Fibroblast of lung (primary cell): ENCODE measurements around the gene FAM118A.

ENCODE experiments used
- CTCF ChIP-seq, 2 donors: IDR thresholded peaks in 1 of 2; conservative IDR thresholded peaks in 1 of 2; 1 replicate in 1 of 2; 2 replicates in 1 of 2; pipeline ENCODE4 v1.5.1; 2011 to 2012; ENCODE audit warnings: low read length in 2 of 2, control low read depth in 1 of 2, inconsistent platforms in 1 of 2, low read depth in 1 of 2, mild to moderate bottlenecking in 1 of 2
- EZH2 ChIP-seq: IDR thresholded peaks from 2 replicates; pipeline ENCODE4 v1.5.1; 2012; ENCODE audit warnings: low read length, control low read depth, mild to moderate bottlenecking; ENCODE audit errors: missing control alignments

DNA sequence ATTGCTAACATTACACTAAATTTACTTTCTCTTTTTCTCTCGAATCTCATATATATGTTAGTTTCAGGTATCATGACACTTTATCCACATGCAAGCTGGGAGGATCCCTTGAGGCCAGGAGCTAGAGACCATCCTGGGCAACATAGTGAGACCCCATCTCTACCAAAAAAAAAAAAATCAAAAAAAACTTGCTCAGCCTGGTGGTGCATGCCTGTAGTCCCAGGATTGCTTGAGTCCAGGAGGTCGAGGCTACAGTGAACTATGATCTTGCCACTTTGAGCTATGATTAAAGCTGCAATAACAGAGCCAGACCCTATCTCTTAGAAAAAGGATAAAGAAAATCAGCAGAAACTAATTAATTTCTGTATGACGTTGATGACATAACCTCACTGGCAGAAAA is 28.7 kb upstream of the FAM118A start:
- TF ChIP-seq CTCF (conservative IDR thresholded peaks at IDR 0.05 in 1 of 2, IDR thresholded peaks at IDR 0.05 in 1 of 2; ENCODE audit: low read depth in 1 of 2, low read length in 2 of 2) (no peak), EZH2 (no peak)
